Activated CD4-positive, alpha-beta T cell treated with anti-CD3 and anti-CD28 coated beads for 1 hour (primary cell): ENCODE results near the gene DAGLA.

Experiments used
- DNase-seq: peaks from one replicate; pipeline ENCODE4 v3.0.0-alpha.2; 2020

Gene DAGLA

DNA sequence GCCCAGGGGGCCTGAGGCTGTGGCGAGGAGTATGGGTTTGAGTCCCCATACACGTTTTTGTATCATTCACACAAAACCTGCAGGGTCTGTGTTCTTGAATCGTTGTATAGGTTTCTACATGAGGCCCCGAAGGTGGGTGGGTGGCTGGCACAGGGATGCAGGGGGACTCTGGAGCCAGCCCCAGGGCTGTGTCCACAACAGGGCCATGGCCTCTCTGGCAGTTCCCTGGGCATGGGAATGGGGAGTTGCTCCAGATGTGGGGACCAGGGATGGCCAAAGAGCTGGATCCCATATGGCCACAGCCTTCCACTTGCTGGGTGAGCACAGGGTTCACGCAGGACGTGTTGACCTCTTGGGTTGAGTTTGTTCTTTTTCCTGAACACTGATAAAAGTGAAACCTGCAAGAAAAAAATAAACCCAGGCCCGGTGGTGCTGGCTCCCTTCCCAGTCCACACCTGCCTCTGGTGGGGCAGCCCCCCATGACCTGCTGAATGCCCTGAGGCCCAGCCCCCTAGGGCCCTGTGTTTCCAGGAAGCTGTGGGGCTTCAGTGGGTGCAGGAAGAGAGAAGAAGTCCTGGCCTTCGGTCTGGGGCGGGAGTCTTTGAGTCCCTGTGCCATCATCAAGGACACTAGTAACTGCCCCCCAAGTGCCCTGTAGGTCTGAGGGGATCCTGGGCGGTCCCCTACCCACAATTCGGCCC is 88.3 kb downstream of the DAGLA start:
- DNase-seq: no peak

DNA sequence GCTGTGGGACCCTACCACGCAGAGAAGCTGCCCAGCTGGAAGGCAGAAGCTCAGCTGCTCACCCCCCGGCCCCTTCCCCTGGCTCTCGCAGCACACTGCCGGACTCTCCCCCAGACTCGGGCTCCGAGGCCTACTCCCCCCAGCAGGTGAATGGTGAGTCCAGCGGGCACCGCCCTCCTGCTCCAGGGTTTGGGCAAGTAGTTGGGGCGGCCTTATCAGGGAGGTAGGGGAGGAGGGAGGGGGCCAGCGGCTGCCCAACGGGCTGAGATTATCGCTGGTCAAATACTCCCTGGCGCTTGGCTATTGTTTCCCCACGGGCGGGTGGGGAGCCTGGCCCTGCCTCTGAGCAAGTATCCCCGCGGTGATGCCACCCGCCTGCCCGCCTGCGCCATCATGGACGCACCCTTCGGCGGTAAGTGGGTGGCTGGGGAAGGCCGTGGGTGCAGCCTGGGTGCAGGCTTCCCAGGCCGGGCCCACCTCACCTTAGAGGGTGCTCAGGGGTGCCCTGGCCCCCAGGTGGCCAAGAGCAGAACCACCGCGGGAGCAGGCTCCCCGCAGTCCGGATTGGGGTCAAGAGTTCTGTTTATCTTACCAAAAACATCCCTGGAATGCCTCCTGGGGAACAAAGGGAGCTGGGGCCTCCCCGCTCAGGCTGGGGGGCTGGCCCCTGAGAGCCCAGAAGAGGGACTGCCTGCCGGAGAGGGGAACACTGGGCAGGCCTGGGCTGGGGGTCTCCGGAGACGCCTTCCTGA is 89.2 kb downstream of the DAGLA start:
- DNase-seq: no peak

DNA sequence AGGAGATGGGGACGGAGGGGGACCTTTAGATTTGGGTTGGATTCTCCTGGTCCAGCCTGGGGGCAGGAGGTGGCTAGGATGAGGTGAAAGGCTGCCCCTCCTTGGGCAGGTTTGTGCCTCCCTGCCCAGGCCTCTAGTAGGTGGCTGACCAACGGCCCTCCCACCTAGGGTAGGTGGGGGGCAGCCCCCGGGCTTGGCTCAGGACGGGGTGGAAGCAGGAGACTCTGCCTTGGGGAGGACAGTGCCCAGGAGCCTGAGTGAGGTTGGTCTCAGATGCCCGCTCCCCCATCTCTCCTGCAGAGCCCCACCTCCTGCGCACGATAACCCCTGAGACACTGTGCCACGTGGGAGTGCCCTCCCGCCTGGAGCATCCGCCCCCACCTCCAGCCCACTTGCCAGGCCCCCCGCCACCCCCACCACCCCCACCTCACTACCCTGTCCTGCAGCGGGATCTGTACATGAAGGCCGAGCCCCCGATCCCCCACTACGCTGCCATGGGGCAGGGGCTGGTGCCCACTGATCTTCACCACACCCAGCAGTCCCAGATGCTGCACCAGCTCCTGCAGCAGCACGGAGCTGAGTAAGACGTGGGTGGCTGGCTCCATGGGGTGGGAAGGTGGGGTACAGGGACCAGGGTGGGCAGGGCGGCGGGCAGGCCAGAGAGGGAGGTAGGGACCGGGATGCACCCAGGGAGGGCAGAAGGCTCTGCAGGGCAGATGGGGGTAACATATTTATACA is 89.9 kb downstream of the DAGLA start:
- DNase-seq: no peak

DNA sequence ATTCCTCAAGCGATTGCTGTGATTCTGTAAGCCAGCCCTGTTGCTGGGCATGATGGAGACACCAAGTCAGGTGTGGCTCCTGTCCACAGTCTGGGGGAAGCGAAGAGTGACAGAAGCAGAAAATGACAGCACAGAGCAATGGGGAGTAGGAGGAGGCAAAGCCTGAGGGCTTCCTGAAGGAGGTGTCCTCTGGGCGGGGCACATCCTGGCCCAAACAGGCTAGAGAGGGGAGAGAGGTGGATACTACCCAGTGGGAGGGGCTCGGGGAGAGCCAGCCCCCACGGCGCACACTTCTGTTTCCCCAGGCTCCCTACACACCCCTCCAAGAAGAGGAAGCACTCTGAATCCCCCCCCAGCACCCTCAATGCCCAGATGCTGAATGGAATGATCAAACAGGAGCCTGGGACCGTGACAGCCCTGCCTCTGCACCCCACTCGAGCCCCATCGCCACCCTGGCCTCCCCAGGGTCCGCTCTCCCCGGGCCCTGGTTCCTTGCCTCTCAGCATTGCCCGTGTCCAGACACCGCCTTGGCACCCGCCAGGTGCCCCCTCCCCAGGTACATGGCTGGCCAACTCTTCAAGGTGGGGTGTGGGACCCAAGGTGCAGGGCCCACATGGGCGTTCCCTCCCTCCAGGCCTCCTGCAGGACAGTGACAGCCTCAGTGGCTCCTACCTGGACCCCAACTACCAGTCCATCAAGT is 91.2 kb downstream of the DAGLA start:
- no peak for DNase-seq

DNA sequence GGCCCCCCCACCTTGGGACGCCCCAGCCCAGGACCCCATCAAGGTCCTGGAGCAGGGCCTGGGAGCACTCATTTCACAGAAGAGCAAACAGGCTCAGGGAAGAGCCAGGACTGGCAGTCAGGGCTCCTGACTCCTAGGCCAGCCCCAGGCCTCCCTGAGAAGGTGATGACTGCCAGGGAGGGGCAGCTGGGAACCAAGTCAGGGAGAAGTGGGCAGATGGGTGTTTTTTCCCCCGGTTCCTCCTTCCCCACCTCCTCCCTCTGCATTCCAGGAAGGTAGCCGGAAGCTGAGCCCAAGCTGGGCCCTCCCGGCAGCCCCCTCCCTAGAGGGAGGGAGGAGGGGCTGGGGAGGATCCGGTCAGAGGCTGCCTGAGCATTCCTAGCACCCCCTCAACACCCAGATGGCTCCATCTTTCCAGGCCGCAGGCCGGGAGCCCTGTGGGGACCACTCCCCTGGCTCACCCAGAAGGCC is 91.8 kb downstream of the DAGLA start:
- DNase-seq: no peak

DNA sequence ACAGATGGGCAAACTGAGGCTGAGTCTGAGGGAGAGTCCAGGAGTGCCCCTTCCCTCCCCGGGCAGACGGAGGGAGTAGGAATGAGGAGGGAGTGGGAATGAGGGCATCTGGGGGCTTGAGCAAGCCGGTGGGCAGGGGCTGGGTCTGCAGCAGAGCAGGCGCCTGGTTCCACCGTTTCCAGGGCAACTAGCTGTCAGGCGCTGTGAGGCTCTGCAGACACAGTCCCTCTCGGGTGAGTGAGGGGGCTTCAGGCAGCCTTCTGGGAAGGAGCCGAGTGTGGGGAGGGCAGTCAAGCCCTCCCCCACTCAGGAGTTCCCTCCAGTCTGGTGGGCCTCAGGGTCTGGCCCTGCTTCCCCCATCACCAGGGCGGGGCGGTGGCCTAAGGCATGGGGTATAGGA is 93.2 kb downstream of the DAGLA start:
- DNase-seq: no peak

DNA sequence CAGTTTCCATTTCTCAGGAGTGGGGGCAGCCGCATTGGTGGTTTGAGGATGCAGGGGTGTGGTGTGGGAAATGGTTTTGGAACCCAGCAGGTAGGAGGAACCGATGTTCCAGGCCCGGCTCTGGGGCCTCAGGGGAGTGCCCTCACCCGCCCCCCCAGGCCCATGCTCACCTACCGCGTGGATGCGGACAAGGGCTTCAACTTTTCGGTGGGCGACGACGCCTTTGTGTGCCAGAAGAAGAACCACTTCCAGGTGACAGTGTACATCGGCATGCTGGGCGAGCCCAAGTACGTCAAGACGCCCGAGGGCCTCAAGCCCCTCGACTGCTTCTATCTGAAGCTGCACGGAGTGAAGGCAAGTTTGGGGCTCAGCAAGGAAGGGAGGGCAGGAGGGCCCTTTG is 93.6 kb downstream of the DAGLA start:
- no peak for DNase-seq

DNA sequence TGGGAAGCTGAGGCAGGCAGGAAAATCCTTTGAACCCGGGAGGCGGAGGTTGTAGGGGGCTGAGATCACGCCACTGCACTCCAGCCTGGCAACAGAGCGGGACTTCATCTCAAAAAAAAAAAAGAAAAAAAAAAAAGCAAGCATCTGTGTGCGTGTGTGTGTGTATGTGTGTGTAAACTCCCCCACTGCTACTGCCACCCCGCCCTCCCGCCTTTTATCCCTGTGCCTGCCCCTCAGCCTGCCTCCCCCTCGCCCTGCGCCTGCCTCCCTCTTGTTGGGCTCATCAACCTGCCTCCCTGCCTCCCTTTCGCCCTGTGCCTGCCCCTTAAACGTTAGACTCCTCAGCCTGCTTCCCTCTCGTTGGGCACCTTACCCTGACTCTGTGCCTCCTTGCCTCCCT is 94.2 kb downstream of the DAGLA start:
- DNase-seq: no peak

DNA sequence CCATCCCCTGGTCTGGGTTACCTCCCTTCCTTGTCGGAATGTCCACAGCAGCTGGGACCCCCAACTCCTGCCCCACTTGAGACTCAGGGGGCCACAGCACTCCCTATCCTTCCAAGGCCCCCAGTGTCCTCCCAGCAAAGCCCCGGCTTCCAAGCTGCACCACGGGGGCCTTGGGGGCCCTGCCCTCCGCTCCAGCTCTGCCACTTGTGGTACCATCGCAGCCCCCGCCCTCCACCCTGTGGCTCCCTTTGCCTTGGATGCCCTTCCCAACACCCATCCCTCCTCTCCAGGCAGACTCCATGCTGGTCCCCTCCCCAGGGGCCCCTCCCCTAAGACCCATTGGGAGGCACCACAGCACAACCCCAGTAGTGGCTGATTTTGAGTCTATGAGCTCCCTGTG is 94.9 kb downstream of the DAGLA start:
- no peak for DNase-seq

DNA sequence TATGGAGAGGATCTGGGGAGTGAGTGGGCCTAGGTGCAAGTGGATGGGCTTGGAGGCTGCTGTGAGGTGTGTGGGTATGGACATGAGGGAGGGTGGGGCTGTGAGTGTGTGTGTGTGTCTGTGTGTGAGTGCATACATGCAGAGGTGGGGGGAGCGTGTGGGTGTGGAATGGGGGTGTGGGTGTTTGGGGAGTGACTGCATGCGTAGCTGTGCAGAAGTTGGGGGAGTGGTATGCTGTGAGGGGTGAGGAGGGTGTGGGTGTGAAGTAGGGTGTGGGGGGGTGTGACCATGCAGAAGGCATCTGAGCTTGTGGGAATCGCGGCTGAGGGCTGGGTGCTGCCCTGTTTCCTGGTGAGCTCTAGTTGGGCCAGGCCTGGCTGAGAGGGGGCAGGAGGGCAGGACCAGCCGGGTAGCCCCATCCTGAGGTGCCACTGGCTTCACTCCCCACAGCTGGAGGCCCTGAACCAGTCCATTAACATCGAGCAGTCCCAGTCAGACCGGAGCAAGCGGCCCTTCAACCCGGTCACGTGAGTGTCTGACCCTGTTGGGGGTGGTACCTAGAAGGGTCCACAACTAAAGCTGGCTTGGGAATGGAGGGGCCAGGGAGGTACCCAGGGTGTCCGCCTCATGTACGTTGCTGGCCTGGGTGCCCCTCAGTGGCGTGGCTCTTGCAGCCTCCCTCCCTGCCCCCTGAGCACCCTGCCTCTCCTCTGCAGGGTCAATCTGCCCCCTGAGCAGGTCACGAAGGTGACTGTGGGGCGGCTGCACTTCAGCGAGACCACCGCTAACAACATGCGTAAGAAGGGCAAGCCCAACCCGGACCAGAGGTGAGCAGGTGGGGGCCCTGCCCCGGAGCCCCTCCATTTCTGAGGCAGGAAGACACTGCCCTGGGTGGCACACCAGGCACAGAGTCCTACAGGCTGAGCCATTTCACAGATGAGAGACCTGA is 95.7 kb downstream of the DAGLA start:
- DNase-seq: no peak

DNA sequence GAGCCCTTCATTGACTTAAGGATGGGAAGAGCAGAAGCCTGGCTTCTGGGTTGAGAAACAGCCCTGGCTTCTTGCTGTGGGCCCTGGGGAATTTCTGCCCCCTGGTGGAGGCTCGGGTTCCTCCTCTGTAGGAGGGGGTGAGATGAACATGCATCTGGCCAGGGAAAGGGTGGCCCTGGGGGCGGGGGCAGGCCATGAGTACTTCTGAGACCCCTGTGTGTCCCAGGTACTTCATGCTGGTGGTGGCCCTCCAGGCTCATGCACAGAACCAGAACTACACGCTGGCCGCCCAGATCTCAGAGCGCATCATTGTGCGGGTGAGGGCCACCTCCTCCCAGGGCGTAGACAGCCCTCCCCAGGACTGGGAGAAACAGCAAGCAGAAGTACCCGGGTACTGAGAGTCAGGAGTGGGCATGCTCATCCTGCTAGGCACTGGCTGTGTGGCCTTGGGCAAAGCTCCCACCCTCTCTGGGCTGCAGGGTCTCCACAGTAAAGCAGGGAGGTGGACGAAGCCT is 96.4 kb downstream of the DAGLA start:
- DNase-seq: no peak

DNA sequence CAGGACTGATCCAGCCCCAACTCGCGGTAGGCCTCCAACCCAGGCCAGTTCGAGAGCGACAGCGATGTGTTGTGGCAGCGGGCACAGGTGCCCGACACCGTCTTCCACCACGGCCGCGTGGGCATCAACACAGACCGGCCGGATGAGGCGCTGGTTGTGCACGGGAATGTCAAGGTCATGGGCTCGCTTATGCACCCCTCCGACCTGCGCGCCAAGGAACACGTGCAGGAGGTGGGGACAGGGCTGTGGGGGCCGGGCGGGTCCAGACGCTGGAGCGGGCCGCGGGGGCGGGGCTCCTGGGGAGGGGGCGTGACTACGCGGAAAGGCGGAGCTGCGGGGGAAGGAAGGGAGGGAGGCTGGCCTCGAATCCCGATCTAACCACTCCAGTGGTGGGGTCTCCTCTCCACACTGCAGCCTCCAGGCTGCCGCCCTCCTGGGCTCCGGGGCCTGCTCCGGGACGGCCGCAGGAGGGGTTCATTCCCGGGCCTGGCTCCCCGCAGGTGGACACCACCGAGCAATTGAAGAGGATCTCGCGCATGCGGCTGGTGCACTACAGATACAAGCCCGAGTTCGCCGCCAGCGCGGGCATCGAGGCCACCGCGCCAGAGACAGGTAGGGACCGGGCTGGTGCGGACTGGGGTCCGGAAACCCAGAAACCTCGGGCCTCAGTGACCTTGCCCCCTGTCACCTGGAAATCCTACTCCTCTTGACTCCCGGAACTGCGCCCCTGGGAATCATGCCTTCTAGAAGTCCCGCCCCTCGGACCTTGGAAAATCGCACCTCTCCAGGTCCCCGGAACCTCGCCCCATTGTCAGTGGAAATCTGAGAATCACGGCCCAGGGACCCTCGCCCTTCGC is 97.3 kb downstream of the DAGLA start:
- DNase-seq: peak; percentile 53

DNA sequence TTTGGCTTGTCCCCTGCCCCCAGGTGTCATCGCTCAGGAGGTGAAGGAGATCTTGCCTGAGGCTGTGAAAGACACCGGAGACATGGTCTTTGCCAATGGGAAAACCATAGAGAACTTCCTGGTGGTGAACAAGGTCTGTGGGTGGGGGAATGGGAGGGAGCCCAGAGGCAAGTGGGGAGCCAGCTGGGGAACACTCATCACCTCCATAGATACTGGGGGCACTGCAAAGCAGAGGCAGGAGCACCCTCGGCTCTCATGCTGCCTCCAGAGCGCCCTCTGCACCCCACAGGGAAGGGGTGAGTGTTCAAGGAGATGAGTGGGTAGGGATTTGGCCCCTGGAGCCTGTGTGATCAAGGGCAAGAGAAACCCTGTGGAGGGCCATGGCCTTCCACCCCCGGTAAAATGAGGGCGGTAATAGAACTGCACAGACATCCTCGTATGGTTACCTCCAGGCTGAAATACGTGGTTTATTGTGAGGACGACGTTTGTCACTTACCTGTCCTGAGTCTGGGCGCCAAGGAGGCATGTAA is 98.2 kb downstream of the DAGLA start:
- DNase-seq: no peak

DNA sequence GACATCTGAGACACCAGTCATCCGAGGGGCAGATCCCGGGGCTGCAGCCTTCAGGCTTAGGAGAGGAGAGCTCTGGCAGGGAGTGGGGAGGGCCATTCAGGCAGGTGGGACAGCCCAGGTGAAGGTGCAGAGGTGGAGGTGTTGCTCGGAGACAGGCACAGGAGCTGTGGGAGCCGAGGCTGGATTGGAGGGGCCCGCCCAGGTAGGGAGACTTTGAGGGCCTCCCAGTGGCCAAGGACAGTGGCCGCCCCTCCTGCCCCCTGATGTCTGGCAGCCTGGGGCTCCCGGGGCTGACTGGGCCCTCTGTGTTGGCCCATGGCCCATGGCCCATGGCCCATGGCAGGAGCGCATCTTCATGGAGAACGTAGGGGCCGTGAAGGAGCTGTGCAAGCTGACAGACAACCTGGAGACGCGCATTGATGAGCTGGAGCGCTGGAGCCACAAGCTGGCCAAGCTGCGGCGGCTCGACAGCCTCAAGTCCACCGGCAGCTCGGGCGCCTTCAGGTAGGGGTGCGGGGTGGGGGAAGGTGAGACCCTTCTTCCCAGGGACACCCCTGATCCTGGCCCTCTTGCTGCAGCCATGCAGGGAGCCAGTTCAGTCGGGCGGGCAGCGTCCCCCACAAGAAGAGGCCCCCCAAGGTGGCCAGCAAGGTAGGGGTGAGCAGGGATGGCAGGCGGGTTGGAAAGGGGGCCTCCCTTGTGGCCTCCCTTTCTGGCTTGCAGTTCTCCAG is 98.9 kb downstream of the DAGLA start:
- no peak for DNase-seq

DNA sequence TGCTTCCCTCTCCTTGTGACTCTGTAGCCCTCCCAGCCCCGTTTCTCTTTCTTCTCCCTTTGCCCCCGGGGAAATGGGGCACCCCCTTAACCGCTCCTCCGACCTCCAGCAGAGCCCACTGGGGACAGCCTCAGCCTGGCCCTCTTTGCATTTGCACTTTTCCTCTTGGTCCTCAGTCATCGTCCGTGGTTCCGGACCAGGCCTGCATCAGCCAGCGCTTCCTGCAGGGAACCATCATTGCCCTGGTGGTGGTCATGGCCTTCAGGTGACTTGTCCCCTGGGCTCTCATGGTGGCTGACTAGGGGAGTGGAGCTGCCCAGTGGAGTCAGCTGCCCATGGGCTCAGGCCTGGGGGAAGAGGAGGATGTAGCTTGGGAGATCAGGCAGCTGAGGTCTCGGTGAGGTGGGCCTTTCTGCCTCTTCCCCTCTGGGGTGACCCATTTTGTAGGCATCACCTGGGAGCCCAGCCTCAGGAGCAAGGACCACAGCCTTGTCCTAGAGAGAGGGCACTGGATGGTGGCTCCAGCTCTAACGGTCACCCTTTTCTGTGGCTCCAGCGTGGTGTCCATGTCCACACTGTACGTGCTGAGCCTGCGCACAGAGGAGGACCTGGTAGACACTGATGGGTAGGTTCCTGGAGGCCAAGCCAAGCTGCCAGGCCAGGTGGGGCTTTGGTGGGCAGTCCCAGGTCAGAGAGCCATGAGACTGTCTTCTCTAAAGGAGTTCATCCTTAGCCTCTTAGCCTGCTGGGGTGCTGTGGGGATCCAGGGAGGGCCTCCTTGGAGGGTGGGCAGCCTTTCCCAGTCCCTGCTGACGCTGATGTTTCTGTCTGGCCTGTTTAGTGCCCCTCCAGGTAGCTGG is 99.7 kb downstream of the DAGLA start:
- DNase-seq: no peak

DNA sequence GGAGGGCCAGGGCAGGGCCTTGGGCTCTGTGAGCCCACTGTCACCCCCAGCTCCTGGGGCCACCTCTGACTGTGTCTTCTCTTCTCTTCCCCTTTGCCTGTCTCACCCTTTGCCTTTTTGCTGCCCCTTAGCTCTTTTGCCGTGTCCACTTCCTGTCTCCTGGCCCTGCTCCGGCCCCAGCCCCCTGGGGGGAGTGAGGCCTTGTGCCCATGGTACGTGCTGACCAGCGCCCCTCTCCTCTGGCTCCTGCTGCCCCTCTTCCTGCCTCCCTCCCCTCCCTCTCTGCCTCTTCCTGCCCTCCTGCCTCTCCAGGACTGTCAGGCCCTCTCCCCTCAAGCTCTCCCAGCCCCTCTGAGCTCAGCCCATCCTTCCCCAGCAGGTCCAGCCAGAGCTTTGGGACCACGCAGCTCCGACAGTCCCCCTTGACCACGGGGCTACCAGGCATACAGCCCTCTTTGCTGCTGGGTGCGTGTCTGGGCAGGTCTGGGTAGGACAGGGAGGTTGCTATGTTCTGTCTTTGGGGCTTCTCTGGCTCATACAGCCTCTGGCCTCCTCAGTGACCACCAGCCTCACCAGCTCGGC is 100.5 kb downstream of the DAGLA start:
- no peak for DNase-seq

DNA sequence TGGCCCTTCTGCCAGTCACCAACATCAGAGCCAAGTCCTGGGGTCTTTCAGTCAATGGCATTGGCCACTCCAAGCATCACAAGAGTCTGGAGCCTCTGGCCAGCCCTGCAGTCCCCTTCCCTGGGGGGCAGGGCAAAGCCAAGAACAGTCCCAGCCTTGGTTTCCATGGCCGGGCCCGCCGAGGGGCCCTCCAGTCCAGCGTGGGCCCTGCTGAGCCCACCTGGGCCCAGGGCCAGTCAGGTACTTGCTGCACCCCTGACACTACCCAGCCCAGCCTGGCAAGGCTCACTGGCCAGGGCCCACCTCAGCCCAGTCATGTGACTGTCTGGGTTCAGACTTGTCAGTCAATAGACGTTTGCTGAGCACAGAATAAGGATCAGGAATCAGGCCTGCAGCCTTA is 101.4 kb downstream of the DAGLA start:
- no peak for DNase-seq

DNA sequence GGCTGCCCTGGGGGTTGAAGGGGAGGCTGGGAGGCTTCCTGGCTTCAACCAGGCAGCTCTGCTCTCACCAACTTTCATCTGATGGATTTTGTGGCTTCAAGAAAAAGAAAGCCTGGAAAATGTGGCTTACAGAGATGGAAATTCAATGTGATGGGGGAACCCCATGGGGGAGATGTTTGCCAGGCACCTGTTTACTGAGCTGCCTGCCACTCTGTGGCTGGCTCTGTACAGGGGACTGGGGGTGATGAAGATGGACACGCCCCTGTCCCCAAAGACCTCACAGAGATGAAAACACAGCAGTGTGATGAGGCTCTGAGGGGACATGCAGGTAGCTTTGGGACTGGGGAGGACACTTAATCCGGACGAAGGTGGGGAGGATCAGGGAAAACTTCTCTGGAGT is 102.1 kb downstream of the DAGLA start:
- DNase-seq: no peak
